ENCODE measurements around the gene CHCHD5. TPM values are rescaled to one million over a fixed set of nuclear protein-coding genes. Genes with fewer than 3 reads are reported as not detected.
A peak's percentile ranks its signal among the peaks of the same experiment; 100 is the strongest.
"Not testable (repeated sequence)": the region's sequence is repeated elsewhere in the genome, so short reads cannot be mapped to it uniquely, and the experiment has no call there.

CHCHD5 gene
- 10 to 100 TPM; 30.4 to 41.8 TPM for total RNA-seq

GRCh38 chr2:112584134-112584890, at the start of gene CHCHD5:
CHCHD5 (plus strand) TSS chr2:112584609; CDS start chr2:112584648, 39 bp downstream.
- peak; percentile 90 to 92 for ATAC-seq (replicated peaks in 1 of 2)
- peaks cover 13 to 18% of the 10 kb centered on the region in 2 donors for H3K36me3 Mint-ChIP-seq (ENCODE audit: insufficient read depth in 2 of 2)
- H3K4me1 Mint-ChIP-seq (ENCODE audit: low read depth), result peaks cover 44% of the 10 kb centered on the region

GRCh38 chr2:112534826-112535225, 49.6 kb upstream of the CHCHD5 start:
- DNase-seq (no peak), ATAC-seq (replicated peaks in 1 of 2) (no peak)
- Mint-ChIP-seq H3K4me1 (ENCODE audit: low read depth) (no peaks in the 10 kb centered on the region), H3K27me3 (ENCODE audit: low read depth) (no peaks in the 10 kb centered on the region), H3K36me3 (ENCODE audit: insufficient read depth in 2 of 2) (peaks cover 2 to 6% of the 10 kb centered on the region in 2 donors), H3K4me3 (no peak overlapping the region), H3K9me3 (peaks cover 0 to 2% of the 10 kb centered on the region in 2 donors), H3K27ac (no peak overlapping the region)

More at GRCh38 chr2:112584134-112584890, at the start of gene CHCHD5:
- DNase-seq, result peak; percentile 92 to 95
- Mint-ChIP-seq H3K27ac (peak within 1 kb of the TSS; percentile 98), H3K9me3 (peaks cover 0 to 3% of the 10 kb centered on the region in 2 donors), H3K4me3 (peak within 1 kb of the TSS; percentile 95 to 96), H3K27me3 (ENCODE audit: low read depth) (no peaks in the 10 kb centered on the region)

GRCh38 chr2:112536665-112537064, 47.7 kb upstream of the CHCHD5 start:
- not testable (repeated sequence) for ATAC-seq (replicated peaks in 1 of 2); H3K4me3 Mint-ChIP-seq; H3K36me3 Mint-ChIP-seq (ENCODE audit: insufficient read depth in 2 of 2); H3K27ac Mint-ChIP-seq; DNase-seq; H3K4me1 Mint-ChIP-seq (ENCODE audit: low read depth); H3K27me3 Mint-ChIP-seq (ENCODE audit: low read depth); H3K9me3 Mint-ChIP-seq

GRCh38 chr2:112539306-112539705, 45.1 kb upstream of the CHCHD5 start:
- H3K27me3 Mint-ChIP-seq (ENCODE audit: low read depth), result no peaks in the 10 kb centered on the region
- H3K4me3 Mint-ChIP-seq, result no peak overlapping the region
- DNase-seq (no peak), ATAC-seq (replicated peaks in 1 of 2) (no peak)
- peaks cover 10% of the 10 kb centered on the region for H3K4me1 Mint-ChIP-seq (ENCODE audit: low read depth)
- H3K36me3 Mint-ChIP-seq (ENCODE audit: insufficient read depth in 2 of 2), result peaks cover 0 to 1% of the 10 kb centered on the region in 2 donors
- peaks cover 0 to 2% of the 10 kb centered on the region in 2 donors for H3K9me3 Mint-ChIP-seq
- no peak overlapping the region for H3K27ac Mint-ChIP-seq

- Mint-ChIP-seq H3K36me3 (ENCODE audit: insufficient read depth in 2 of 2) (peaks cover 0 to 1% of the 10 kb centered on the region in 2 donors), H3K9me3 (peaks cover 0 to 2% of the 10 kb centered on the region in 2 donors), H3K4me1 (ENCODE audit: low read depth) (peaks cover 10% of the 10 kb centered on the region), H3K27me3 (ENCODE audit: low read depth) (no peaks in the 10 kb centered on the region), H3K27ac (no peak overlapping the region), H3K4me3 (no peak overlapping the region)
- ATAC-seq (replicated peaks in 1 of 2) (no peak), DNase-seq (no peak)
These were observed 43.5 kb upstream of the CHCHD5 start for GRCh38 chr2:112540906-112541305.

- Mint-ChIP-seq H3K36me3 (ENCODE audit: insufficient read depth in 2 of 2) (peaks cover 0 to 1% of the 10 kb centered on the region in 2 donors), H3K9me3 (peaks cover 0 to 1% of the 10 kb centered on the region in 2 donors), H3K27me3 (ENCODE audit: low read depth) (no peaks in the 10 kb centered on the region), H3K4me1 (ENCODE audit: low read depth) (peaks cover 10% of the 10 kb centered on the region), H3K27ac (no peak overlapping the region), H3K4me3 (no peak overlapping the region)
- ATAC-seq (replicated peaks in 1 of 2) (peak; percentile 81 to 85), DNase-seq (peak; percentile 78 to 83)
These were observed 42.9 kb upstream of the CHCHD5 start for GRCh38 chr2:112541315-112542122.

- peaks cover 10% of the 10 kb centered on the region for H3K4me1 Mint-ChIP-seq (ENCODE audit: low read depth)
- H3K4me3 Mint-ChIP-seq, result no peak within 1 kb of the TSS
- ATAC-seq (replicated peaks in 1 of 2) (peak; percentile 86 to 87), DNase-seq (peak; percentile 84 to 85)
- H3K27me3 Mint-ChIP-seq (ENCODE audit: low read depth), result no peaks in the 10 kb centered on the region
- H3K36me3 Mint-ChIP-seq (ENCODE audit: insufficient read depth in 2 of 2), result peaks cover 3 to 7% of the 10 kb centered on the region in 2 donors
- H3K27ac Mint-ChIP-seq, result no peak within 1 kb of the TSS
- no peaks in the 10 kb centered on the region for H3K9me3 Mint-ChIP-seq
These were observed 42.1 kb upstream of the CHCHD5 start, which contains the start of gene POLR1B for GRCh38 chr2:112542123-112542983. POLR1B (plus strand) TSS chr2:112542465; CDS start chr2:112542495, 30 bp downstream.

GRCh38 chr2:112542984-112543661, 41.3 kb upstream of the CHCHD5 start:
- no peak overlapping the region for H3K4me3 Mint-ChIP-seq
- peaks cover 3 to 9% of the 10 kb centered on the region in 2 donors for H3K36me3 Mint-ChIP-seq (ENCODE audit: insufficient read depth in 2 of 2)
- no peaks in the 10 kb centered on the region for H3K27me3 Mint-ChIP-seq (ENCODE audit: low read depth)
- DNase-seq, result peak; percentile 6 to 21
- H3K27ac Mint-ChIP-seq, result no peak overlapping the region
- peaks cover 10% of the 10 kb centered on the region for H3K4me1 Mint-ChIP-seq (ENCODE audit: low read depth)
- H3K9me3 Mint-ChIP-seq, result no peaks in the 10 kb centered on the region
- peak in 1 of 2 donors; percentile 0 for ATAC-seq (replicated peaks in 1 of 2)

GRCh38 chr2:112547333-112547732, 37.1 kb upstream of the CHCHD5 start:
- no peak overlapping the region for H3K27ac Mint-ChIP-seq
- no peak for DNase-seq

GRCh38 chr2:112548980-112549379, 35.4 kb upstream of the CHCHD5 start:
- Mint-ChIP-seq H3K36me3 (ENCODE audit: insufficient read depth in 2 of 2) (peaks cover 12 to 44% of the 10 kb centered on the region in 2 donors), H3K27me3 (ENCODE audit: low read depth) (no peaks in the 10 kb centered on the region), H3K4me3 (no peak overlapping the region), H3K9me3 (no peaks in the 10 kb centered on the region), H3K27ac (peak overlapping the region; percentile 65), H3K4me1 (ENCODE audit: low read depth) (peaks cover 5% of the 10 kb centered on the region)
- no peak for ATAC-seq (replicated peaks in 1 of 2)
- DNase-seq, result no peak

More at GRCh38 chr2:112547333-112547732, 37.1 kb upstream of the CHCHD5 start:
- ATAC-seq (replicated peaks in 1 of 2), result no peak
- Mint-ChIP-seq H3K9me3 (no peaks in the 10 kb centered on the region), H3K4me1 (ENCODE audit: low read depth) (peaks cover 5% of the 10 kb centered on the region), H3K36me3 (ENCODE audit: insufficient read depth in 2 of 2) (peaks cover 10 to 31% of the 10 kb centered on the region in 2 donors), H3K27me3 (ENCODE audit: low read depth) (no peaks in the 10 kb centered on the region), H3K4me3 (no peak overlapping the region)

- Mint-ChIP-seq H3K27ac (peak overlapping the region; percentile 73), H3K36me3 (ENCODE audit: insufficient read depth in 2 of 2) (peaks cover 19 to 58% of the 10 kb centered on the region in 2 donors), H3K4me1 (ENCODE audit: low read depth) (no peaks in the 10 kb centered on the region), H3K4me3 (no peak overlapping the region), H3K9me3 (no peaks in the 10 kb centered on the region), H3K27me3 (ENCODE audit: low read depth) (no peaks in the 10 kb centered on the region)
- ATAC-seq (replicated peaks in 1 of 2) (no peak), DNase-seq (no peak)
These were observed 18.3 kb upstream of the CHCHD5 start for GRCh38 chr2:112566104-112566503.

GRCh38 chr2:112566508-112566907, 17.9 kb upstream of the CHCHD5 start:
- H3K27me3 Mint-ChIP-seq (ENCODE audit: low read depth); DNase-seq; ATAC-seq (replicated peaks in 1 of 2); H3K9me3 Mint-ChIP-seq; H3K4me1 Mint-ChIP-seq (ENCODE audit: low read depth); H3K4me3 Mint-ChIP-seq: not testable (repeated sequence)
- H3K36me3 Mint-ChIP-seq (ENCODE audit: insufficient read depth in 2 of 2), result peaks cover 19 to 61% of the 10 kb centered on the region in 2 donors
- peak overlapping the region; percentile 73 for H3K27ac Mint-ChIP-seq
